ENCODE measurements around the gene STK33.

STK33 gene

GRCh38 chr11:8360086-8360828, 233.8 kb downstream of the STK33 start:
- Histone ChIP-seq H3K4me1 (peaks cover 3% of the 10 kb centered on the region), H3K27ac (no peak overlapping the region), H3K9me3 (no peaks in the 10 kb centered on the region), H3K4me2 (no peak overlapping the region), H3K4me3 (no peak overlapping the region), H3K36me3 (no peaks in the 10 kb centered on the region), H3K9ac (no peak overlapping the region), H3K27me3 (no peaks in the 10 kb centered on the region), H4K20me1 (no peaks in the 10 kb centered on the region)
- TF ChIP-seq Cebpa-rat (IDR thresholded peaks at IDR 0.05): no peak

- Histone ChIP-seq H3K27me3 (no peaks in the 10 kb centered on the region), H3K4me1 (peaks cover 10% of the 10 kb centered on the region)
Measured at GRCh38 chr11:8359521-8359920, 234.5 kb downstream of the STK33 start.

GRCh38 chr11:8357891-8358566, 236.0 kb downstream of the STK33 start:
- no peak overlapping the region for H3K4me3 ChIP-seq
- H3K36me3 ChIP-seq: no peaks in the 10 kb centered on the region
- no peak overlapping the region for H3K4me2 ChIP-seq
- peaks cover 25% of the 10 kb centered on the region for H3K4me1 ChIP-seq
- no peak overlapping the region for H3K27ac ChIP-seq
- H4K20me1 ChIP-seq: no peaks in the 10 kb centered on the region
- TF ChIP-seq Cebpa-rat (IDR thresholded peaks at IDR 0.05): no peak
- no peak overlapping the region for H3K9ac ChIP-seq
- no peaks in the 10 kb centered on the region for H3K27me3 ChIP-seq
- H3K9me3 ChIP-seq: no peaks in the 10 kb centered on the region

More at GRCh38 chr11:8359521-8359920, 234.5 kb downstream of the STK33 start:
- H3K9ac ChIP-seq: no peak overlapping the region
- TF ChIP-seq Cebpa-rat (IDR thresholded peaks at IDR 0.05): no peak
- no peak overlapping the region for H3K27ac ChIP-seq
- H4K20me1 ChIP-seq: no peaks in the 10 kb centered on the region
- no peaks in the 10 kb centered on the region for H3K36me3 ChIP-seq
- H3K4me3 ChIP-seq: no peak overlapping the region
- no peak overlapping the region for H3K4me2 ChIP-seq
- H3K9me3 ChIP-seq: no peaks in the 10 kb centered on the region

- H3K4me3 ChIP-seq: no peak overlapping the region
- no peak for TF ChIP-seq Cebpa-rat (IDR thresholded peaks at IDR 0.05)
- H3K9me3 ChIP-seq: no peaks in the 10 kb centered on the region
- H3K4me1 ChIP-seq: peaks cover 27% of the 10 kb centered on the region
- no peak overlapping the region for H3K4me2 ChIP-seq
- H4K20me1 ChIP-seq: no peaks in the 10 kb centered on the region
- no peaks in the 10 kb centered on the region for H3K36me3 ChIP-seq
- no peak overlapping the region for H3K9ac ChIP-seq
- H3K27ac ChIP-seq: no peak overlapping the region
- H3K27me3 ChIP-seq: no peaks in the 10 kb centered on the region
Measured at GRCh38 chr11:8357505-8357888, 236.5 kb downstream of the STK33 start.

- no peak overlapping the region for H3K9ac ChIP-seq
- no peaks in the 10 kb centered on the region for H3K9me3 ChIP-seq
- H3K27me3 ChIP-seq: no peaks in the 10 kb centered on the region
- no peak for TF ChIP-seq Cebpa-rat (IDR thresholded peaks at IDR 0.05)
- no peaks in the 10 kb centered on the region for H3K36me3 ChIP-seq
- no peak overlapping the region for H3K4me3 ChIP-seq
- H4K20me1 ChIP-seq: no peaks in the 10 kb centered on the region
- no peak overlapping the region for H3K4me2 ChIP-seq
- no peak overlapping the region for H3K27ac ChIP-seq
- H3K4me1 ChIP-seq: peaks cover 27% of the 10 kb centered on the region
Measured at GRCh38 chr11:8356721-8357504, 237.1 kb downstream of the STK33 start.

- no peaks in the 10 kb centered on the region for H3K36me3 ChIP-seq
- H4K20me1 ChIP-seq: no peaks in the 10 kb centered on the region
- no peak for TF ChIP-seq Cebpa-rat (IDR thresholded peaks at IDR 0.05)
- H3K9me3 ChIP-seq: no peaks in the 10 kb centered on the region
- no peak overlapping the region for H3K4me3 ChIP-seq
- no peak overlapping the region for H3K9ac ChIP-seq
- no peak overlapping the region for H3K4me2 ChIP-seq
- no peaks in the 10 kb centered on the region for H3K27me3 ChIP-seq
- no peak overlapping the region for H3K27ac ChIP-seq
- peaks cover 27% of the 10 kb centered on the region for H3K4me1 ChIP-seq
Measured at GRCh38 chr11:8356216-8356615, 237.8 kb downstream of the STK33 start.

- H3K4me2 ChIP-seq: peak overlapping the region; percentile 76
- no peaks in the 10 kb centered on the region for H4K20me1 ChIP-seq
- H3K27me3 ChIP-seq: no peaks in the 10 kb centered on the region
- H3K4me3 ChIP-seq: no peak overlapping the region
- peaks cover 27% of the 10 kb centered on the region for H3K4me1 ChIP-seq
- no peaks in the 10 kb centered on the region for H3K36me3 ChIP-seq
- H3K27ac ChIP-seq: no peak overlapping the region
- no peak overlapping the region for H3K9ac ChIP-seq
- H3K9me3 ChIP-seq: no peaks in the 10 kb centered on the region
- no peak for TF ChIP-seq Cebpa-rat (IDR thresholded peaks at IDR 0.05)
Measured at GRCh38 chr11:8355416-8355742, 238.6 kb downstream of the STK33 start.

GRCh38 chr11:8354622-8355415, 239.2 kb downstream of the STK33 start:
- Histone ChIP-seq H4K20me1 (no peaks in the 10 kb centered on the region), H3K4me2 (peak overlapping the region; percentile 76), H3K9ac (peak overlapping the region; percentile 9; the same call in 1 of the 2 replicates), H3K27ac (no peak overlapping the region), H3K36me3 (no peaks in the 10 kb centered on the region), H3K4me1 (peaks cover 27% of the 10 kb centered on the region), H3K27me3 (no peaks in the 10 kb centered on the region), H3K9me3 (no peaks in the 10 kb centered on the region), H3K4me3 (peak overlapping the region; percentile 38; the same call in 1 of the 2 replicates)
- TF ChIP-seq Cebpa-rat (IDR thresholded peaks at IDR 0.05): no peak

- peaks cover 27% of the 10 kb centered on the region for H3K4me1 ChIP-seq
- H3K27ac ChIP-seq: no peak overlapping the region
- H3K9me3 ChIP-seq: 0 out of 2 replicates have a peak, but pooled peaks cover 2% of the 10 kb centered on the region
- peak overlapping the region; percentile 76 for H3K4me2 ChIP-seq
- TF ChIP-seq Cebpa-rat (IDR thresholded peaks at IDR 0.05): no peak
- H3K9ac ChIP-seq: no peak overlapping the region
- no peaks in the 10 kb centered on the region for H3K27me3 ChIP-seq
- no peaks in the 10 kb centered on the region for H3K36me3 ChIP-seq
- no peaks in the 10 kb centered on the region for H4K20me1 ChIP-seq
- H3K4me3 ChIP-seq: no peak overlapping the region
Measured at GRCh38 chr11:8352876-8353505, 241.0 kb downstream of the STK33 start.
